HepG2 (cell line): ENCODE data around the gene CNOT1. TPM values are rescaled to one million over a fixed set of nuclear protein-coding genes. Genes with fewer than 3 reads are reported as not detected.

Source experiments
- ARNT2 ChIP-seq: sonication (generic); formaldehyde crosslinking; IDR thresholded peaks from 2 replicates; pipeline ENCODE4 v1.8.0; 2022; ENCODE audit warnings: mild to moderate bottlenecking, low read depth, missing genetic modification reagents, moderate library complexity
- CHD4 ChIP-seq: fragments of 200-600 bp; sonication (generic); IDR thresholded peaks from 2 replicates; pipeline ENCODE4 v1.7.0; 2017; ENCODE audit warnings: mild to moderate bottlenecking, low read length, borderline replicate concordance
- CTCF ChIP-seq: sonication (generic); formaldehyde crosslinking; IDR thresholded peaks from 2 replicates; pipeline ENCODE4 v1.5.0; 2020; ENCODE audit warnings: mild to moderate bottlenecking, missing genetic modification reagents, moderate library complexity
- FOSL2 ChIP-seq: sonication (generic); formaldehyde crosslinking; IDR thresholded peaks from 2 replicates; pipeline ENCODE4 v1.4.0; 2020; ENCODE audit warnings: missing genetic modification reagents
- FOXK2 ChIP-seq: fragments of 450-650 bp; IDR thresholded peaks from 2 replicates; pipeline ENCODE4 v1.6.1; 2016
- HIVEP1 ChIP-seq: sonication (generic); formaldehyde crosslinking; IDR thresholded peaks from 2 replicates; pipeline ENCODE4 v1.4.0; 2020; ENCODE audit warnings: mild to moderate bottlenecking, missing genetic modification reagents
- MAFG ChIP-seq: sonication (generic); formaldehyde crosslinking; IDR thresholded peaks from 2 replicates; pipeline ENCODE4 v1.5.1; 2020; ENCODE audit warnings: mild to moderate bottlenecking, missing genetic modification reagents
- MAFK ChIP-seq, 2 experiments: IDR thresholded peaks in 1 of 2; conservative IDR thresholded peaks in 1 of 2; 2 replicates each; pipeline ENCODE4 v1.6.1; 2011; ENCODE audit warnings: improper control_type of control experiment in 2 of 2, low read length in 2 of 2
- MEF2D ChIP-seq: sonication (generic); formaldehyde crosslinking; IDR thresholded peaks from 2 replicates; pipeline ENCODE4 v1.5.1; 2020; ENCODE audit warnings: mild to moderate bottlenecking, missing genetic modification reagents
- MXD1 ChIP-seq: sonication (generic); formaldehyde crosslinking; IDR thresholded peaks from 2 replicates; pipeline ENCODE4 v1.4.0; 2020; ENCODE audit warnings: mild to moderate bottlenecking, missing genetic modification reagents
- NFE2L2 ChIP-seq: fragments of 150-350 bp; IDR thresholded peaks from 2 replicates; pipeline ENCODE4 v1.6.1; 2014; ENCODE audit warnings: low read length
- PHF20 ChIP-seq: sonication (generic); formaldehyde crosslinking; IDR thresholded peaks from 2 replicates; pipeline ENCODE4 v1.5.0; 2020; ENCODE audit warnings: mild to moderate bottlenecking, missing genetic modification reagents
- PREB ChIP-seq: sonication (generic); formaldehyde crosslinking; IDR thresholded peaks from 2 replicates; pipeline ENCODE4 v1.4.0; 2020; ENCODE audit warnings: missing genetic modification reagents
- TARDBP ChIP-seq: sonication (generic); formaldehyde crosslinking; IDR thresholded peaks from 2 replicates; pipeline ENCODE4 v1.8.0; 2022; ENCODE audit warnings: mild to moderate bottlenecking, missing genetic modification reagents
- THAP11 ChIP-seq: IDR thresholded peaks from 2 replicates; pipeline ENCODE4 v1.6.1; 2016; ENCODE audit warnings: missing biosample characterization, missing genetic modification reagents
- XRCC5 ChIP-seq: fragments of 200-400 bp; formaldehyde crosslinking; optimal IDR thresholded peaks from 2 replicates; pipeline ENCODE3; 2017; ENCODE audit warnings: mild to moderate bottlenecking, low read length
- ZBTB20 ChIP-seq: sonication (generic); formaldehyde crosslinking; IDR thresholded peaks from 2 replicates; pipeline ENCODE4 v1.8.1; 2023; ENCODE audit warnings: missing genetic modification reagents, low read depth, mild to moderate bottlenecking, borderline replicate concordance
- ZBTB25 ChIP-seq: IDR thresholded peaks from 2 replicates; pipeline ENCODE4 v1.6.1; 2018; ENCODE audit warnings: missing genetic modification reagents
- ZBTB49 ChIP-seq: sonication (generic); formaldehyde crosslinking; IDR thresholded peaks from 2 replicates; pipeline ENCODE4 v1.4.0; 2020; ENCODE audit warnings: missing genetic modification reagents, borderline replicate concordance
- ZNF335 ChIP-seq: sonication (generic); formaldehyde crosslinking; IDR thresholded peaks from 2 replicates; pipeline ENCODE4 v1.4.0; 2020; ENCODE audit warnings: missing genetic modification reagents
- ZNF468 ChIP-seq: sonication (generic); formaldehyde crosslinking; IDR thresholded peaks from 2 replicates; pipeline ENCODE4 v1.8.0; 2022; ENCODE audit warnings: mild to moderate bottlenecking, moderate library complexity, missing genetic modification reagents
- ZNF543 ChIP-seq: sonication (generic); formaldehyde crosslinking; IDR thresholded peaks from 2 replicates; pipeline ENCODE4 v1.4.0; 2020; ENCODE audit warnings: mild to moderate bottlenecking, missing genetic modification reagents
- ZNF547 ChIP-seq: sonication (generic); formaldehyde crosslinking; IDR thresholded peaks from 2 replicates; pipeline ENCODE4 v1.5.1; 2020; ENCODE audit warnings: mild to moderate bottlenecking, missing genetic modification reagents
- ZNF589 ChIP-seq: sonication (generic); formaldehyde crosslinking; conservative IDR thresholded peaks from 2 replicates; pipeline ENCODE4 v1.8.0; 2022; ENCODE audit warnings: mild to moderate bottlenecking, moderate library complexity, missing genetic modification reagents
- ZNF790 ChIP-seq: sonication (generic); formaldehyde crosslinking; IDR thresholded peaks from 2 replicates; pipeline ENCODE4 v1.8.0; 2022; ENCODE audit warnings: missing genetic modification reagents, mild to moderate bottlenecking, borderline replicate concordance
- ZSCAN12 ChIP-seq: sonication (generic); formaldehyde crosslinking; IDR thresholded peaks from 2 replicates; pipeline ENCODE4 v1.9.0; 2021; ENCODE audit warnings: mild to moderate bottlenecking, missing genetic modification reagents
- polyA plus RNA-seq, 8 experiments: library from polyadenylated mRNA; depleted of rRNA in 3 of 8; stranded (reverse) in 7 of 8; unstranded in 1 of 8; fragments of >200 nt; fragmentation: Illumina TruSeq in 4 of 8; extraction: Trizol in 4 of 8; gene quantifications; 2 replicates each; pipeline versions ENCODE4 v1.2.1 to v1.2.3, GENCODE V29; 2011 to 2016; ENCODE audit warnings: low read depth in 4 of 8, missing spikeins in 1 of 8, mixed read lengths in 1 of 8; ENCODE audit not compliant: insufficient read depth in 1 of 8
- total RNA-seq, 5 experiments: library from RNA; depleted of rRNA; stranded (reverse); fragments of >200 nt; fragmentation: Illumina TruSeq; extraction: Trizol; gene quantifications; 2 replicates each; pipeline ENCODE4 v1.2.3, GENCODE V29; 2016; ENCODE audit warnings: low read depth in 1 of 5

The CNOT1 gene
- total and polyA plus RNA-seq, 2 of the 13 experiments (the other 11 are each of a cell fraction or from before 2014, with no cell fraction given) = 188 to 232 TPM

GRCh38 chr16:58494981-58495520 lies 134.6 kb downstream of the CNOT1 start (continued):
- TF ChIP-seq XRCC5 (peak; percentile 82), NFE2L2 (peak; percentile 45; the same call in 1 of the 2 replicates), ZBTB20 (no peak), MAFK (conservative IDR thresholded peaks at IDR 0.05 in 1 of 2, IDR thresholded peaks at IDR 0.05 in 1 of 2; ENCODE audit: low read length in 2 of 2) (peak; percentile 95 to 98), FOXK2 (peak; percentile 57; the same call in 1 of the 2 replicates), PHF20 (CRISPR knock-in tag) (no peak), MEF2D (CRISPR knock-in tag) (no peak), MAFG (CRISPR knock-in tag) (peak; percentile 76; the same call in 1 of the 2 replicates), FOSL2 (CRISPR knock-in tag) (peak; percentile 41), CTCF (CRISPR knock-in tag) (peak; percentile 60), ZSCAN12 (CRISPR knock-in tag) (no peak), HIVEP1 (CRISPR knock-in tag) (no peak), ZNF543 (CRISPR knock-in tag) (no peak), ZBTB25 (CRISPR knock-in tag) (no peak), ARNT2 (CRISPR knock-in tag) (no peak), ZNF589 (CRISPR knock-in tag) (no peak), ZNF547 (CRISPR knock-in tag) (no peak), MXD1 (CRISPR knock-in tag) (no peak), ZNF790 (CRISPR knock-in tag) (no peak), PREB (CRISPR knock-in tag) (no peak), ZNF335 (no peak), CHD4 (no peak), ZNF468 (CRISPR knock-in tag) (no peak), ZBTB49 (CRISPR knock-in tag) (no peak), TARDBP (no peak), THAP11 (0 out of 2 replicates have a peak, but pooled peaks have one; percentile 25)
